ENCODE data around the gene RITA1. TPM values are rescaled to one million over a fixed set of nuclear protein-coding genes. Genes with fewer than 3 reads are reported as not detected.

RITA1 gene
- total and polyA plus RNA-seq, 2 donors (not counting 1 experiment from before 2014, with no cell fraction given) = 8.1 to 17.9 TPM

DNA sequence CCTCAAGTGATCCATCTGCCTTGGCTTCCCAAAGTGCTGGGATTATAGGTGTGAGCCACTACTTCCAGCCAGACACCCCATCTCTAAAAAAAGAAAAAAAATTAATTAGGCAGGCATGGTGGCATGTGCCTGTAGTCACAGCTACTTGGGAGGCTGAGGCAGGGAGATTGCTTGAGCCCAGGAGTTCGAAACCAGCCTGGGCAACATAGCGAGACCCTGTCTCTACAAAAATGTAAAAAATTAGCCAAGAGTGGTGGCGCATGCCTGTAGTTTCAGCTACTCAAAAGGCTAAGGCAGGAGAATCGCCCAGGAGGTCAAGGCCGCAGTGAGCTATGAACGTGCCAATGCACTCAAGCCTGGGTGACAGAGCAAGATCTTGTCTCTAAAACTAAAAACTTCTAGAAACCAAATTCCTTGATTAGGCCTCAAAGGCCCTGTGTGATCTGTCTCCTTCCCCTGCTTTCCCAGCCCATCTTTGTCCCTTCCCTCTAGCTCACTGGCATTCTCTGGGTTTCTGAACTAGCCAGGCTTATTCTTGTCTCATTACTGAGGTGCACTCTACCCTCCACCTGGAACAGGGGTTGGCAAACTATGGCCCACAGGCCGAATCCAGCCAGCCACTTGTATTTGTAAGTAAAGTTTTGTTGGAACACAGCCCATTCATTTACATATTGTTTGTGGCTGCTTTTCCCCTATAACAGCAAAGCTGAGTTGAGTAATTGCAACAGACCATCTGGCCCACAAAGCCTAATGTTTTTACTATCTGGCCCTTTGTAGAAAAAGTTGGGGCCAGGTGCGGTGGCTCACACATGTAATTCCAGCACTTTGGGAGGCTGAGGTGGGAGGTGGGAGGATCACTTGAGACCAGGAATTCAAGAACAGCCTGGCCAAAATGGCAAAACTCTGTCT is 18.6 kb downstream of the RITA1 start:
- Histone ChIP-seq H3K4me3 (ENCODE audit: control extremely low read depth in 1 of 5, extremely low read depth in 1 of 5, insufficient read depth in 1 of 5, low read depth in 2 of 5, low read length in 4 of 5) (no peak overlapping the region), H3K27ac (ENCODE audit: low read length in 2 of 2) (no peak overlapping the region), H4K20me1 (ENCODE audit: control insufficient read depth, insufficient read depth, low read length, poor library complexity, severe bottlenecking) (no peaks in the 10 kb centered on the region), H3K4me2 (replicated peaks; ENCODE audit: low read depth, low read length, poor library complexity, severe bottlenecking) (no peak overlapping the region), H2AFZ (ENCODE audit: insufficient read depth, low read depth, low read length, poor library complexity, severe bottlenecking) (no peak overlapping the region), H3K4me1 (ENCODE audit: control insufficient read depth in 2 of 2, insufficient read depth in 2 of 2, low read length in 2 of 2) (peaks cover 27 to 33% of the 10 kb centered on the region in 2 donors), H3K9ac (ENCODE audit: low read length) (no peak overlapping the region), H3K27me3 (replicated peaks in 1 of 4; ENCODE audit: control extremely low read depth in 1 of 4, control insufficient read depth in 3 of 4, insufficient read depth in 4 of 4, low read length in 3 of 4) (no peaks in the 10 kb centered on the region), H3K9me3 (ENCODE audit: control extremely low read depth in 1 of 3, control insufficient read depth in 2 of 3, insufficient read depth in 1 of 3, low read length in 2 of 3) (peaks cover 0 to 6% (median 0%) of the 10 kb centered on the region in 3 donors), H3K79me2 (ENCODE audit: control insufficient read depth, insufficient read depth, low read length) (no peaks in the 10 kb centered on the region), H3K36me3 (replicated peaks in 1 of 2; ENCODE audit: control extremely low read depth in 1 of 2, control insufficient read depth in 1 of 2, extremely low read depth in 1 of 2, insufficient read depth in 2 of 2, low read length in 1 of 2) (no peaks in the 10 kb centered on the region)
- DNase-seq (no peak), ATAC-seq (ENCODE audit: low read depth) (no peak)
- no peaks in the 10 kb centered on the region for H3K9me3 Mint-ChIP-seq (ENCODE audit: insufficient read depth)
- H3K27ac Mint-ChIP-seq = peak overlapping the region; percentile 77
- intact Hi-C loops (cut with micrococcal nuclease) = loop anchor here (10.0 kb wide), 1 partner anchor 1769 kb away; no protein-coding TSS in a partner anchor
- CTCF ChIA-PET = interaction anchor here (0.6 to 3.2 kb wide), 6 partner anchors 7 to 221 kb away, joined by 3 to 14 read pairs (median 3); no protein-coding TSS in a partner anchor
- POLR2A ChIA-PET = interaction anchor here (0.6 to 3.7 kb wide), 4 partner anchors 18 to 226 kb away, joined by 3 to 22 read pairs (median 4); partner anchors contain the start of genes DDX54, RITA1 and TPCN1
- H3K4me3 Mint-ChIP-seq = no peak overlapping the region
- H3K27me3 Mint-ChIP-seq = no peaks in the 10 kb centered on the region
- 96% methylated on average over 6 of the region's 8 CpGs for whole genome bisulfite sequencing (ENCODE audit: insufficient coverage)
- peaks cover 51% of the 10 kb centered on the region for H3K4me1 Mint-ChIP-seq
- TF ChIP-seq EZH2 (IDR thresholded peaks at IDR 0.05; ENCODE audit: borderline replicate concordance, insufficient read depth, low read depth, low read length, poor library complexity, severe bottlenecking) = no peak
- TF ChIP-seq, protein P1, sequence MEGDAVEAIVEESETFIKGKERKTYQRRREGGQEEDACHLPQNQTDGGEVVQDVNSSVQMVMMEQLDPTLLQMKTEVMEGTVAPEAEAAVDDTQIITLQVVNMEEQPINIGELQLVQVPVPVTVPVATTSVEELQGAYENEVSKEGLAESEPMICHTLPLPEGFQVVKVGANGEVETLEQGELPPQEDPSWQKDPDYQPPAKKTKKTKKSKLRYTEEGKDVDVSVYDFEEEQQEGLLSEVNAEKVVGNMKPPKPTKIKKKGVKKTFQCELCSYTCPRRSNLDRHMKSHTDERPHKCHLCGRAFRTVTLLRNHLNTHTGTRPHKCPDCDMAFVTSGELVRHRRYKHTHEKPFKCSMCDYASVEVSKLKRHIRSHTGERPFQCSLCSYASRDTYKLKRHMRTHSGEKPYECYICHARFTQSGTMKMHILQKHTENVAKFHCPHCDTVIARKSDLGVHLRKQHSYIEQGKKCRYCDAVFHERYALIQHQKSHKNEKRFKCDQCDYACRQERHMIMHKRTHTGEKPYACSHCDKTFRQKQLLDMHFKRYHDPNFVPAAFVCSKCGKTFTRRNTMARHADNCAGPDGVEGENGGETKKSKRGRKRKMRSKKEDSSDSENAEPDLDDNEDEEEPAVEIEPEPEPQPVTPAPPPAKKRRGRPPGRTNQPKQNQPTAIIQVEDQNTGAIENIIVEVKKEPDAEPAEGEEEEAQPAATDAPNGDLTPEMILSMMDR (IDR thresholded peaks at IDR 0.05) = no peak
